Activated CD4-positive, alpha-beta memory T cell treated with anti-CD3 and anti-CD28 coated beads, Interleukin-2, amount 10 ng/mL, durations not matched to agents 7 days and 5 days (primary cell): ENCODE measurements around the gene C2orf42. TPM values are rescaled to one million over a fixed set of nuclear protein-coding genes. Genes with fewer than 3 reads are reported as not detected.
A peak's percentile ranks its signal among the peaks of the same experiment; 100 is the strongest.
"Not testable (repeated sequence)": the region's sequence is repeated elsewhere in the genome, so short reads cannot be mapped to it uniquely, and the experiment has no call there.

Experiments
- CTCF ChIA-PET: fragments of 350-600 bp; sonication (Branson Sonifier 250); formaldehyde crosslinking; loops from one replicate; lab custom pipeline; 2021; ENCODE audit warnings: antibody characterized with exemption, inconsistent platforms; lab: Charles Lee
- POLR2A ChIA-PET: fragments of 350-600 bp; sonication (Branson Sonifier 250); formaldehyde crosslinking; loops from one replicate; lab custom pipeline; 2021; ENCODE audit warnings: antibody characterized with exemption; lab: Charles Lee
- DNase-seq: peaks from one replicate; pipeline ENCODE4 v3.0.0-alpha.2; 2020
- H3K27ac Mint-ChIP-seq: one replicate; pipeline ENCODE4 v1.8.0; 2021; ENCODE audit warnings: mild to moderate bottlenecking, mixed read lengths
- H3K27me3 Mint-ChIP-seq: one replicate; pipeline ENCODE4 v1.8.0; 2021; ENCODE audit warnings: mixed read lengths
- H3K36me3 Mint-ChIP-seq: one replicate; pipeline ENCODE4 v1.8.0; 2021; ENCODE audit warnings: low read depth, mixed read lengths
- H3K4me1 Mint-ChIP-seq: one replicate; pipeline ENCODE4 v1.8.0; 2021; ENCODE audit warnings: mixed read lengths
- H3K4me3 Mint-ChIP-seq: one replicate; pipeline ENCODE4 v1.8.0; 2021; ENCODE audit warnings: mild to moderate bottlenecking, mixed read lengths
- H3K9me3 Mint-ChIP-seq: one replicate; pipeline ENCODE4 v1.8.0; 2021; ENCODE audit warnings: mixed read lengths
- total RNA-seq, 2 experiments: library from RNA; stranded (reverse); gene quantifications; one replicate each; pipeline ENCODE4 v1.2.3, GENCODE V29; 2021

Gene C2orf42
- total RNA-seq, 2 experiments from 2014 or later, result 28.8 to 32.2 TPM

GRCh38 chr2:70201831-70202230 lies 11.0 kb upstream of the C2orf42 start:
- CTCF ChIA-PET, result no interaction called here
- Mint-ChIP-seq H3K4me1 (no peaks in the 10 kb centered on the region), H3K9me3 (peaks cover 2% of the 10 kb centered on the region), H3K27me3 (peaks cover 4% of the 10 kb centered on the region), H3K36me3 (no peaks in the 10 kb centered on the region), H3K27ac (no peak overlapping the region), H3K4me3 (no peak overlapping the region)
- no peak for DNase-seq
- POLR2A ChIA-PET, result interaction anchor here (4.1 kb wide), 1 partner anchor 11 kb away, joined by 20 read pairs; the partner anchor contains the start of gene C2orf42

- Mint-ChIP-seq H3K27ac (no peak overlapping the region), H3K27me3 (peaks cover 4% of the 10 kb centered on the region), H3K4me1 (no peaks in the 10 kb centered on the region), H3K9me3 (peaks cover 2% of the 10 kb centered on the region), H3K36me3 (no peaks in the 10 kb centered on the region), H3K4me3 (no peak overlapping the region)
- POLR2A ChIA-PET, result interaction anchor here (4.1 kb wide), 1 partner anchor 10 kb away, joined by 20 read pairs; the partner anchor contains the start of gene C2orf42
- CTCF ChIA-PET, result no interaction called here
- no peak for DNase-seq
Observed at GRCh38 chr2:70201225-70201768, 10.5 kb upstream of the C2orf42 start.

GRCh38 chr2:70199320-70199864 lies 8.6 kb upstream of the C2orf42 start:
- CTCF ChIA-PET, result interaction anchor here (1.1 kb wide), 1 partner anchor 9 kb away, joined by 4 read pairs; the partner anchor contains the start of gene C2orf42

GRCh38 chr2:70192516-70192915 lies 1.7 kb upstream of the C2orf42 start:
- CTCF ChIA-PET, result interaction anchor here (1.2 to 1.9 kb wide), 2 partner anchors 16 to 65 kb away, joined by 4 read pairs; partner anchors contain the start of gene PCYOX1

More at GRCh38 chr2:70199320-70199864, 8.6 kb upstream of the C2orf42 start:
- no peak for DNase-seq
- Mint-ChIP-seq H3K9me3 (peaks cover 2% of the 10 kb centered on the region), H3K36me3 (no peaks in the 10 kb centered on the region), H3K4me3 (no peak overlapping the region), H3K27me3 (peaks cover 4% of the 10 kb centered on the region), H3K4me1 (no peaks in the 10 kb centered on the region), H3K27ac (no peak overlapping the region)
- POLR2A ChIA-PET, result interaction anchor here (0.6 to 4.1 kb wide), 2 partner anchors 8 to 20 kb away, joined by 3 to 20 read pairs; partner anchors contain the start of gene C2orf42

GRCh38 chr2:70191244-70191735 lies 471 bp upstream of the C2orf42 start:
- peak overlapping the region; percentile 82 for H3K4me3 Mint-ChIP-seq
- POLR2A ChIA-PET, result interaction anchor here (0.5 to 3.5 kb wide), 47 partner anchors 9 to 878 kb away, joined by 3 to 60 read pairs (median 5); partner anchors contain the start of genes FAM136A, MXD1, NAGK and NFU1
- peaks cover 23% of the 10 kb centered on the region for H3K4me1 Mint-ChIP-seq
- H3K9me3 Mint-ChIP-seq, result no peaks in the 10 kb centered on the region
- no peak for DNase-seq
- H3K27me3 Mint-ChIP-seq, result no peaks in the 10 kb centered on the region
- CTCF ChIA-PET, result interaction anchor here (0.6 to 2.3 kb wide), 11 partner anchors 19 to 754 kb away, joined by 3 to 33 read pairs (median 3); partner anchors contain the start of genes MXD1, NFU1 and PCYOX1
- peaks cover 6% of the 10 kb centered on the region for H3K36me3 Mint-ChIP-seq
- H3K27ac Mint-ChIP-seq, result peak overlapping the region; percentile 87

More at GRCh38 chr2:70192516-70192915, 1.7 kb upstream of the C2orf42 start:
- H3K4me3 Mint-ChIP-seq, result no peak overlapping the region
- peaks cover 6% of the 10 kb centered on the region for H3K36me3 Mint-ChIP-seq
- no peaks in the 10 kb centered on the region for H3K27me3 Mint-ChIP-seq
- DNase-seq, result no peak
- peaks cover 23% of the 10 kb centered on the region for H3K4me1 Mint-ChIP-seq
- POLR2A ChIA-PET, result interaction anchor here (1.4 to 2.8 kb wide), 6 partner anchors 8 to 108 kb away, joined by 3 to 38 read pairs (median 22); partner anchors contain the start of genes PCBP1, SNRPG and TIA1
- no peak overlapping the region for H3K27ac Mint-ChIP-seq
- H3K9me3 Mint-ChIP-seq, result no peaks in the 10 kb centered on the region

- no peak for DNase-seq
- Mint-ChIP-seq H3K36me3 (peaks cover 6% of the 10 kb centered on the region), H3K4me3 (peak overlapping the region; percentile 9), H3K27me3 (no peaks in the 10 kb centered on the region), H3K27ac (peak overlapping the region; percentile 38), H3K4me1 (peaks cover 23% of the 10 kb centered on the region), H3K9me3 (no peaks in the 10 kb centered on the region)
- ChIA-PET POLR2A (interaction anchor here (0.8 to 3.5 kb wide), 2 partner anchors 44 to 103 kb away, joined by 3 to 60 read pairs; no protein-coding TSS in a partner anchor), CTCF (interaction anchor here (0.6 to 1.8 kb wide), 5 partner anchors 46 to 375 kb away, joined by 3 to 7 read pairs (median 3); no protein-coding TSS in a partner anchor)
Observed at GRCh38 chr2:70188460-70188859, 2.4 kb downstream of the C2orf42 start.

GRCh38 chr2:70187170-70187569 lies 3.6 kb downstream of the C2orf42 start:
- peaks cover 22% of the 10 kb centered on the region for H3K4me1 Mint-ChIP-seq
- CTCF ChIA-PET, H3K4me3 Mint-ChIP-seq, H3K27me3 Mint-ChIP-seq, DNase-seq, POLR2A ChIA-PET, H3K9me3 Mint-ChIP-seq, H3K27ac Mint-ChIP-seq: not testable (repeated sequence)
- peaks cover 12% of the 10 kb centered on the region for H3K36me3 Mint-ChIP-seq

GRCh38 chr2:70182689-70183088 lies 8.1 kb downstream of the C2orf42 start:
- Mint-ChIP-seq H3K27ac (no peak overlapping the region), H3K27me3 (no peaks in the 10 kb centered on the region), H3K36me3 (peaks cover 26% of the 10 kb centered on the region), H3K4me1 (no peaks in the 10 kb centered on the region), H3K9me3 (no peaks in the 10 kb centered on the region), H3K4me3 (no peak overlapping the region)
- ChIA-PET CTCF (no interaction called here), POLR2A (interaction anchor here (1.0 kb wide), 1 partner anchor 289 kb away, joined by 3 read pairs; the partner anchor contains the start of gene SNRNP27)
- no peak for DNase-seq

GRCh38 chr2:70181363-70181956 lies 9.4 kb downstream of the C2orf42 start:
- no peaks in the 10 kb centered on the region for H3K9me3 Mint-ChIP-seq
- no peak overlapping the region for H3K4me3 Mint-ChIP-seq
- POLR2A ChIA-PET, result interaction anchor here (1.5 to 1.6 kb wide), 2 partner anchors 9 to 112 kb away, joined by 3 to 9 read pairs; partner anchors contain the start of genes C2orf42 and SNRPG
- DNase-seq, result no peak
- H3K27me3 Mint-ChIP-seq, result no peaks in the 10 kb centered on the region
- CTCF ChIA-PET, result no interaction called here
- no peaks in the 10 kb centered on the region for H3K4me1 Mint-ChIP-seq
- no peak overlapping the region for H3K27ac Mint-ChIP-seq
- H3K36me3 Mint-ChIP-seq, result peaks cover 31% of the 10 kb centered on the region

GRCh38 chr2:70173520-70173919 lies 17.3 kb downstream of the C2orf42 start:
- DNase-seq, result no peak
- Mint-ChIP-seq H3K4me1 (no peaks in the 10 kb centered on the region), H3K36me3 (peaks cover 30% of the 10 kb centered on the region), H3K9me3 (no peaks in the 10 kb centered on the region), H3K27me3 (no peaks in the 10 kb centered on the region), H3K27ac (no peak overlapping the region), H3K4me3 (no peak overlapping the region)
- ChIA-PET CTCF (no interaction called here), POLR2A (no interaction called here)

- H3K27me3 Mint-ChIP-seq, DNase-seq, POLR2A ChIA-PET, H3K27ac Mint-ChIP-seq, H3K4me1 Mint-ChIP-seq, H3K9me3 Mint-ChIP-seq, H3K4me3 Mint-ChIP-seq: not testable (repeated sequence)
- CTCF ChIA-PET, result interaction anchor here (0.6 to 1.1 kb wide), 2 partner anchors 230 to 255 kb away, joined by 3 read pairs; no protein-coding TSS in a partner anchor
- peaks cover 32% of the 10 kb centered on the region for H3K36me3 Mint-ChIP-seq
Observed at GRCh38 chr2:70169654-70170245, 21.1 kb downstream of the C2orf42 start.

GRCh38 chr2:70161069-70161534 lies 29.7 kb downstream of the C2orf42 start:
- no peak for DNase-seq
- H3K36me3 Mint-ChIP-seq, result peaks cover 12% of the 10 kb centered on the region
- H3K4me1 Mint-ChIP-seq, result no peaks in the 10 kb centered on the region
- ChIA-PET CTCF (no interaction called here), POLR2A (interaction anchor here (1.2 kb wide), 1 partner anchor 74 kb away, joined by 4 read pairs; the partner anchor contains the start of gene PCBP1)
- H3K27ac Mint-ChIP-seq, result no peak overlapping the region
- no peaks in the 10 kb centered on the region for H3K9me3 Mint-ChIP-seq
- no peak overlapping the region for H3K4me3 Mint-ChIP-seq
- H3K27me3 Mint-ChIP-seq, result no peaks in the 10 kb centered on the region
